PFSK-1 (cell line): ENCODE data around the gene COX7C. TPM values are rescaled to one million over a fixed set of nuclear protein-coding genes. Genes with fewer than 3 reads are reported as not detected.
A peak's percentile ranks its signal among the peaks of the same experiment; 100 is the strongest.

Source experiments
- FOXP2 ChIP-seq: optimal IDR thresholded peaks from 2 replicates; pipeline ENCODE3; 2011; ENCODE audit warnings: borderline replicate concordance, control low read depth, inconsistent platforms; ENCODE audit not compliant: insufficient read depth; ENCODE audit errors: extremely low read length, extremely low read depth
- POLR2AphosphoS5 ChIP-seq: IDR thresholded peaks from 2 replicates; pipeline ENCODE4 v1.6.1; 2012; ENCODE audit warnings: low read depth, mild to moderate bottlenecking, control low read depth, low read length, moderate library complexity
- REST ChIP-seq, 2 experiments: IDR thresholded peaks; 2 replicates each; pipeline versions ENCODE4 v1.6.1 to v1.8.0; 2011 to 2012; ENCODE audit warnings: low read depth in 2 of 2, low read length in 2 of 2, control low read depth in 1 of 2, inconsistent platforms in 1 of 2, mild to moderate bottlenecking in 1 of 2, moderate library complexity in 1 of 2; ENCODE audit not compliant: insufficient read depth in 1 of 2
- SIN3A ChIP-seq: IDR thresholded peaks from 2 replicates; pipeline ENCODE4 v1.6.1; 2012; ENCODE audit warnings: mild to moderate bottlenecking, low read length, moderate library complexity, borderline replicate concordance; ENCODE audit not compliant: insufficient read depth
- TAF1 ChIP-seq: IDR thresholded peaks from 2 replicates; pipeline ENCODE4 v1.6.1; 2012; ENCODE audit warnings: low read length, control low read depth, borderline replicate concordance; ENCODE audit not compliant: insufficient read depth
- polyA plus RNA-seq: library from polyadenylated mRNA; unstranded; fragments of >200 nt; gene quantifications from one replicate; pipeline ENCODE4 v1.2.1, GENCODE V29; 2012; ENCODE audit warnings: low read depth, missing spikeins; ENCODE audit not compliant: insufficient read length

Gene COX7C, protein sequence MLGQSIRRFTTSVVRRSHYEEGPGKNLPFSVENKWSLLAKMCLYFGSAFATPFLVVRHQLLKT
- polyA plus RNA-seq: 493 TPM

GRCh38 chr5:86617756-86618576, at the start of gene COX7C:
TSS of gene COX7C (plus strand) at chr5:86617941. CDS start at chr5:86618056, 115 bp downstream.
- 0 out of 4 replicates have a peak, but pooled peaks of 1 of the 2 experiments have one; percentile 6 for TF ChIP-seq REST (IDR thresholded peaks at IDR 0.05; ENCODE audit: insufficient read depth in 1 of 2, low read depth in 2 of 2, low read length in 2 of 2)
- TF ChIP-seq POLR2AphosphoS5: peak; percentile 88
- 0 out of 2 replicates have a peak, but pooled peaks have one; percentile 36 for TF ChIP-seq SIN3A
- peak; percentile 82; the same call in 1 of the 2 replicates for TF ChIP-seq TAF1
- no peak for TF ChIP-seq FOXP2

DNA sequence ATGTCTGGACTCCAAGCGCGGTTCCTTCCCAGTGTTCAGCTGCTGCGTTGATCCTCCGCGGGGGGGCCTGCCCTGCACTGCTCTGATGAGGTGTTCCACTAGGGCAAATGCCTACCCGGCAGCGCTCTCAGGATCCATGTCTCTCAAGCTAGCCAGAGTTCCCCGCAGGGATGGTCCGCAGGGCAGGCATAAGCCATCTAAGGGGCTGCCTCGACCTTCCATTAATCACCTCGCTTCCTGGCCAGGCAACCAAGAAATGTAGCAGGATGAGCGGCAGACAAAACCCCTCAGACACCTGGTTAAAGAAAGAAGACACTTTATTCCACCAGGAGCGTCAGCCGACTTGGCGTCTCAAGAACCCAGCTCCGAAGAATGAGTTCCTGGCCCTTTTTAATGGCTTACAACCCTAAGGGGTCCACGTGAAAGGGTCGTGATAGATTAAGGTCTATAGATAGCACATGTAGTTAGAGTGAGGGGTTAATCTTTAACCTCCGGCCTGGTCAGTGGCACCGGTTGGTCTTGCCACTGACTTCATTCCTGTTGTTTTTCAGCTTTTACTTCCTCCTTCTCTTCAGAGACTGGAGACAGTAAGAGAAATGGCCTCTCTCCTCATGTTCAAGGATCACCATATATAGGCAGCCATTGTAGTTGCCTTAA, 47.2 kb upstream of the COX7C start:
- TF ChIP-seq SIN3A: no peak

DNA sequence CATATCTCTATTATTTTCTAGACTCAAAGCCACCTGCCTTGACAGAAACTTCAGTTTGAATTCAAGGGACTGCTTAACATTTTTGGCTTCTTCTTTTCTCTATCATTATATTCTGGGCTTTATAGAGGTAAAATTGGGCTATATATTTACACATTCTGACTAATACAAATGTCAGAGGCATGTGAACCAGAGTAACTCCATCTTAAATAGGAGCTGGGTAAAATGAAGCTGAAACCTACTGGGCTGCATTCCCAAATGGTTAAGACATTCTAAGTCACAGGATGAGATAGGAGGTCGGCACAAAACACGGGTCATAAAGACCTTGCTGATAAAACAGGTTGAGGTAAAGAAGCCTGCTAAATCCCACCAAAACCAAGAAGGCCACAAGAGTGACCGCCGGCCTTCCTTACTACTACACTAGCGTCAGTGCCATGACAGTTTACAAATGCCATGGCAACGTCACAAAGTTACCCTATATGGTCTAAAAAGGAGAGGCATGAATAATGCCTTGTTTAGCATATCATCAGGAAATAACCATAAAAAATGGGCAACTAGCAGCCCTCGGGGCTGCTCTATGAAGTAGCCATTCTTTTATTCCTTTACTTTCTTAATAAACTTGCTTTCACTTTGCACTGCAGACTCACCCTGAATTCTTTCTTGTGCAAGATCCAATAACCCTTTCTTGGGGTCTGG, 44.8 kb upstream of the COX7C start:
- TF ChIP-seq REST (IDR thresholded peaks at IDR 0.05; ENCODE audit: insufficient read depth in 1 of 2, low read depth in 2 of 2, low read length in 2 of 2) (no peak), POLR2AphosphoS5 (no peak), SIN3A (no peak), FOXP2 (no peak), TAF1 (no peak)

- no peak for TF ChIP-seq SIN3A
- TF ChIP-seq FOXP2: no peak
- TF ChIP-seq TAF1: no peak
- no peak for TF ChIP-seq POLR2AphosphoS5
- TF ChIP-seq REST (IDR thresholded peaks at IDR 0.05; ENCODE audit: insufficient read depth in 1 of 2, low read depth in 2 of 2, low read length in 2 of 2): no peak
Observed at GRCh38 chr5:86579502-86579901, 38.2 kb upstream of the COX7C start.

DNA sequence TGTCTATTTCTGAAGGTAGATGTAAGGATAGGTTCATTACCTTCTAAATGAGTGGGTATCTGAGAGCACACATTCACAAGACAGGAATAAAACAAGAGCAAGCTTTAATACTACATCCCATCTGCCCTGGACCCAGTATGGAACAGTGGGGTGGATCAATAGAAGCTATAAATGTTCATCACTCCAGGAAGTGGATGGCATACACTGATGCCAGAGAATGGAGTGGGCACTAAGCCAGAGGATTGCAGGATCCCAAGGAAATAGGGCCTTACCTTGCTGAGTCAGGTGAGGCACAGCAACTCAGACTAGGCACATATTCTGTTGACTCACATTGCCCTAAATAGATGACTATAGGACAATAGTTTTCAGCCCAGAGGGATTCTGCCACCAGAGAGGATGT, 21.3 kb upstream of the COX7C start:
- no peak for TF ChIP-seq POLR2AphosphoS5
- no peak for TF ChIP-seq REST (IDR thresholded peaks at IDR 0.05; ENCODE audit: insufficient read depth in 1 of 2, low read depth in 2 of 2, low read length in 2 of 2)
- TF ChIP-seq FOXP2: no peak
- no peak for TF ChIP-seq SIN3A
- no peak for TF ChIP-seq TAF1
